WTC11 (cell line): ENCODE measurements around the gene ASPHD1.

Source experiments
- ESRRA ChIP-seq: sonication (generic); formaldehyde crosslinking; IDR thresholded peaks from 2 replicates; pipeline ENCODE4 v1.8.1; 2022; ENCODE audit warnings: mild to moderate bottlenecking, missing genetic modification reagents, borderline replicate concordance
- NR2C2 ChIP-seq: sonication (generic); formaldehyde crosslinking; IDR thresholded peaks from 2 replicates; pipeline ENCODE4 v1.8.0; 2022; ENCODE audit warnings: mild to moderate bottlenecking, missing genetic modification reagents
- RORB ChIP-seq: fragments of 250-450 bp; sonication (Bioruptor Pico); IDR thresholded peaks from 2 replicates; pipeline ENCODE4 v1.9.0; 2021; ENCODE audit warnings: mild to moderate bottlenecking
- SMAD4 ChIP-seq: sonication (generic); formaldehyde crosslinking; IDR thresholded peaks from 2 replicates; pipeline ENCODE4 v1.8.0; 2022; ENCODE audit warnings: mild to moderate bottlenecking, missing genetic modification reagents
- SP1 ChIP-seq: sonication (generic); formaldehyde crosslinking; conservative IDR thresholded peaks from 2 replicates; pipeline ENCODE4 v1.8.1; 2022; ENCODE audit warnings: missing genetic modification reagents
- TCF7 ChIP-seq: sonication (generic); formaldehyde crosslinking; IDR thresholded peaks from 2 replicates; pipeline ENCODE4 v1.8.0; 2022; ENCODE audit warnings: mild to moderate bottlenecking, low read depth, missing genetic modification reagents, moderate library complexity
- TEAD4 ChIP-seq: sonication (generic); formaldehyde crosslinking; IDR thresholded peaks from 2 replicates; pipeline ENCODE4 v1.8.0; 2022; ENCODE audit warnings: mild to moderate bottlenecking, missing genetic modification reagents
- ZNF232 ChIP-seq: sonication (generic); formaldehyde crosslinking; IDR thresholded peaks from 2 replicates; pipeline ENCODE4 v1.8.0; 2022; ENCODE audit warnings: mild to moderate bottlenecking, missing genetic modification reagents
- TF ChIP-seq, protein P1 (sequence below): fragments of 200-600 bp; IDR thresholded peaks from 2 replicates; pipeline ENCODE4 v1.8.0; 2022; ENCODE audit warnings: antibody characterized with exemption
- TF ChIP-seq, protein P2 (sequence below): sonication (generic); formaldehyde crosslinking; conservative IDR thresholded peaks from 2 replicates; pipeline ENCODE4 v1.8.1; 2023; ENCODE audit warnings: mild to moderate bottlenecking, low read depth, missing genetic modification reagents, moderate library complexity
- TF ChIP-seq, protein P3 (sequence below): sonication (generic); formaldehyde crosslinking; IDR thresholded peaks from 2 replicates; pipeline ENCODE4 v1.8.1; 2022; ENCODE audit warnings: low read depth, mild to moderate bottlenecking, moderate library complexity, missing genetic modification reagents, borderline replicate concordance
- TF ChIP-seq, protein P4 (sequence below): sonication (generic); formaldehyde crosslinking; IDR thresholded peaks from 2 replicates; pipeline ENCODE4 v1.8.0; 2022; ENCODE audit warnings: mild to moderate bottlenecking, missing genetic modification reagents

DNA sequence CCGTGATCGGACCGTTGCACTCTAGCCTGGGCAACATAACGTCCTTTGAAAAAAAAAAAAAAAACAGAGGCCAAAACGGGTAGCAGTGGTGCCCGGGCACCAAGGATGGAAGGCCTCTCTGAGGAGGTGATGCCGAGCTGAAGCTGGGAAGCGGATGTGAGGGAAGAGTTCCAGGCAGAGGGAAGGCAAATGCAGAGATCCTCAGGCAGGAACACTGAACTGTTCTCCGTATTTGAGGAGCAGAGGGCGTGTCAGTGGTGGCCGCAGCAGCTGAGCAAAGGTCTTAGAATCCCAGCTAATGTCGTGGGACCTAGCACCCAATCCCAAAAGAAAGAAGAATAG is 26.4 kb downstream of the ASPHD1 start:
- TF ChIP-seq ESRRA (CRISPR knock-in tag) (no peak), TCF7 (CRISPR knock-in tag) (no peak), NR2C2 (no peak), TEAD4 (CRISPR knock-in tag) (no peak), RORB (CRISPR knock-in tag) (no peak), ZNF232 (CRISPR knock-in tag) (no peak), SP1 (CRISPR knock-in tag) (no peak), SMAD4 (CRISPR knock-in tag) (no peak)
- TF ChIP-seq, protein P1, sequence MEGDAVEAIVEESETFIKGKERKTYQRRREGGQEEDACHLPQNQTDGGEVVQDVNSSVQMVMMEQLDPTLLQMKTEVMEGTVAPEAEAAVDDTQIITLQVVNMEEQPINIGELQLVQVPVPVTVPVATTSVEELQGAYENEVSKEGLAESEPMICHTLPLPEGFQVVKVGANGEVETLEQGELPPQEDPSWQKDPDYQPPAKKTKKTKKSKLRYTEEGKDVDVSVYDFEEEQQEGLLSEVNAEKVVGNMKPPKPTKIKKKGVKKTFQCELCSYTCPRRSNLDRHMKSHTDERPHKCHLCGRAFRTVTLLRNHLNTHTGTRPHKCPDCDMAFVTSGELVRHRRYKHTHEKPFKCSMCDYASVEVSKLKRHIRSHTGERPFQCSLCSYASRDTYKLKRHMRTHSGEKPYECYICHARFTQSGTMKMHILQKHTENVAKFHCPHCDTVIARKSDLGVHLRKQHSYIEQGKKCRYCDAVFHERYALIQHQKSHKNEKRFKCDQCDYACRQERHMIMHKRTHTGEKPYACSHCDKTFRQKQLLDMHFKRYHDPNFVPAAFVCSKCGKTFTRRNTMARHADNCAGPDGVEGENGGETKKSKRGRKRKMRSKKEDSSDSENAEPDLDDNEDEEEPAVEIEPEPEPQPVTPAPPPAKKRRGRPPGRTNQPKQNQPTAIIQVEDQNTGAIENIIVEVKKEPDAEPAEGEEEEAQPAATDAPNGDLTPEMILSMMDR, result no peak
- TF ChIP-seq, protein P2, sequence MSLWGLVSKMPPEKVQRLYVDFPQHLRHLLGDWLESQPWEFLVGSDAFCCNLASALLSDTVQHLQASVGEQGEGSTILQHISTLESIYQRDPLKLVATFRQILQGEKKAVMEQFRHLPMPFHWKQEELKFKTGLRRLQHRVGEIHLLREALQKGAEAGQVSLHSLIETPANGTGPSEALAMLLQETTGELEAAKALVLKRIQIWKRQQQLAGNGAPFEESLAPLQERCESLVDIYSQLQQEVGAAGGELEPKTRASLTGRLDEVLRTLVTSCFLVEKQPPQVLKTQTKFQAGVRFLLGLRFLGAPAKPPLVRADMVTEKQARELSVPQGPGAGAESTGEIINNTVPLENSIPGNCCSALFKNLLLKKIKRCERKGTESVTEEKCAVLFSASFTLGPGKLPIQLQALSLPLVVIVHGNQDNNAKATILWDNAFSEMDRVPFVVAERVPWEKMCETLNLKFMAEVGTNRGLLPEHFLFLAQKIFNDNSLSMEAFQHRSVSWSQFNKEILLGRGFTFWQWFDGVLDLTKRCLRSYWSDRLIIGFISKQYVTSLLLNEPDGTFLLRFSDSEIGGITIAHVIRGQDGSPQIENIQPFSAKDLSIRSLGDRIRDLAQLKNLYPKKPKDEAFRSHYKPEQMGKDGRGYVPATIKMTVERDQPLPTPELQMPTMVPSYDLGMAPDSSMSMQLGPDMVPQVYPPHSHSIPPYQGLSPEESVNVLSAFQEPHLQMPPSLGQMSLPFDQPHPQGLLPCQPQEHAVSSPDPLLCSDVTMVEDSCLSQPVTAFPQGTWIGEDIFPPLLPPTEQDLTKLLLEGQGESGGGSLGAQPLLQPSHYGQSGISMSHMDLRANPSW (CRISPR knock-in tag), result no peak
- TF ChIP-seq, protein P3, sequence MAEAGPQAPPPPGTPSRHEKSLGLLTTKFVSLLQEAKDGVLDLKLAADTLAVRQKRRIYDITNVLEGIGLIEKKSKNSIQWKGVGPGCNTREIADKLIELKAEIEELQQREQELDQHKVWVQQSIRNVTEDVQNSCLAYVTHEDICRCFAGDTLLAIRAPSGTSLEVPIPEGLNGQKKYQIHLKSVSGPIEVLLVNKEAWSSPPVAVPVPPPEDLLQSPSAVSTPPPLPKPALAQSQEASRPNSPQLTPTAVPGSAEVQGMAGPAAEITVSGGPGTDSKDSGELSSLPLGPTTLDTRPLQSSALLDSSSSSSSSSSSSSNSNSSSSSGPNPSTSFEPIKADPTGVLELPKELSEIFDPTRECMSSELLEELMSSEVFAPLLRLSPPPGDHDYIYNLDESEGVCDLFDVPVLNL (CRISPR knock-in tag), result no peak
- TF ChIP-seq, protein P4, sequence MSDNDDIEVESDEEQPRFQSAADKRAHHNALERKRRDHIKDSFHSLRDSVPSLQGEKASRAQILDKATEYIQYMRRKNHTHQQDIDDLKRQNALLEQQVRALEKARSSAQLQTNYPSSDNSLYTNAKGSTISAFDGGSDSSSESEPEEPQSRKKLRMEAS (CRISPR knock-in tag), result no peak
